Stimulated activated memory B cell treated with anti-CD40 and anti-IgM and Interleukin-4, amounts not matched to agents 10 μg/mL and 1 μg/mL and 100 μg/mL, for 72 hours (primary cell): ENCODE data around the gene PPP2R1B.

Experiments used
- ATAC-seq: fragments of 150-1000 bp; cut with Tn5 transposase; 2 replicates; pipeline ENCODE4 v1.10.0; 2021
- H3K27ac Mint-ChIP-seq: one replicate; pipeline ENCODE4 v1.8.0; 2022; ENCODE audit warnings: mild to moderate bottlenecking, mixed read lengths
- H3K27me3 Mint-ChIP-seq: one replicate; pipeline ENCODE4 v1.8.0; 2022; ENCODE audit warnings: mixed read lengths
- H3K36me3 Mint-ChIP-seq: one replicate; pipeline ENCODE4 v1.8.0; 2022; ENCODE audit warnings: mixed read lengths
- H3K4me1 Mint-ChIP-seq: one replicate; pipeline ENCODE4 v1.8.0; 2022; ENCODE audit warnings: mixed read lengths
- H3K4me3 Mint-ChIP-seq: one replicate; pipeline ENCODE4 v1.8.0; 2022; ENCODE audit warnings: mild to moderate bottlenecking, moderate library complexity, mixed read lengths
- H3K9me3 Mint-ChIP-seq: one replicate; pipeline ENCODE4 v1.8.0; 2022; ENCODE audit warnings: mixed read lengths

Gene PPP2R1B

GRCh38 chr11:111707039-111707690, 59.0 kb downstream of the PPP2R1B start:
- ATAC-seq: no peak
- H3K4me1 Mint-ChIP-seq: no peaks in the 10 kb centered on the region
- H3K27ac Mint-ChIP-seq: no peak overlapping the region
- H3K36me3 Mint-ChIP-seq: peaks cover 66% of the 10 kb centered on the region
- H3K4me3 Mint-ChIP-seq: no peak overlapping the region
- H3K27me3 Mint-ChIP-seq: no peaks in the 10 kb centered on the region
- no peaks in the 10 kb centered on the region for H3K9me3 Mint-ChIP-seq

GRCh38 chr11:111703576-111703975, 62.6 kb downstream of the PPP2R1B start:
- H3K9me3 Mint-ChIP-seq: no peaks in the 10 kb centered on the region

GRCh38 chr11:111702623-111703022, 63.6 kb downstream of the PPP2R1B start:
- H3K36me3 Mint-ChIP-seq: peaks cover 49% of the 10 kb centered on the region
- no peaks in the 10 kb centered on the region for H3K9me3 Mint-ChIP-seq
- no peaks in the 10 kb centered on the region for H3K27me3 Mint-ChIP-seq
- no peak for ATAC-seq
- H3K4me1 Mint-ChIP-seq: peaks cover 2% of the 10 kb centered on the region
- H3K27ac Mint-ChIP-seq: no peak overlapping the region
- H3K4me3 Mint-ChIP-seq: no peak overlapping the region

More at GRCh38 chr11:111703576-111703975, 62.6 kb downstream of the PPP2R1B start:
- Mint-ChIP-seq H3K27me3 (no peaks in the 10 kb centered on the region), H3K27ac (no peak overlapping the region), H3K4me1 (no peaks in the 10 kb centered on the region), H3K4me3 (no peak overlapping the region), H3K36me3 (peaks cover 47% of the 10 kb centered on the region)
- no peak for ATAC-seq

GRCh38 chr11:111700162-111700561, 66.0 kb downstream of the PPP2R1B start:
- Mint-ChIP-seq H3K9me3 (no peaks in the 10 kb centered on the region), H3K36me3 (peaks cover 40% of the 10 kb centered on the region), H3K4me3 (no peak overlapping the region), H3K4me1 (peaks cover 6% of the 10 kb centered on the region), H3K27me3 (no peaks in the 10 kb centered on the region), H3K27ac (no peak overlapping the region)
- no peak for ATAC-seq

GRCh38 chr11:111699579-111700156, 66.5 kb downstream of the PPP2R1B start:
- H3K4me3 Mint-ChIP-seq: no peak overlapping the region
- H3K36me3 Mint-ChIP-seq: peaks cover 39% of the 10 kb centered on the region
- H3K9me3 Mint-ChIP-seq: no peaks in the 10 kb centered on the region
- no peaks in the 10 kb centered on the region for H3K27me3 Mint-ChIP-seq
- ATAC-seq: no peak
- H3K4me1 Mint-ChIP-seq: peaks cover 10% of the 10 kb centered on the region
- no peak overlapping the region for H3K27ac Mint-ChIP-seq

GRCh38 chr11:111698852-111699559, 67.2 kb downstream of the PPP2R1B start:
- H3K4me1 Mint-ChIP-seq: peaks cover 11% of the 10 kb centered on the region
- no peaks in the 10 kb centered on the region for H3K9me3 Mint-ChIP-seq
- peaks cover 34% of the 10 kb centered on the region for H3K36me3 Mint-ChIP-seq
- no peak for ATAC-seq
- no peaks in the 10 kb centered on the region for H3K27me3 Mint-ChIP-seq
- H3K27ac Mint-ChIP-seq: no peak overlapping the region
- no peak overlapping the region for H3K4me3 Mint-ChIP-seq

- no peak overlapping the region for H3K4me3 Mint-ChIP-seq
- no peak for ATAC-seq
- no peak overlapping the region for H3K27ac Mint-ChIP-seq
- H3K9me3 Mint-ChIP-seq: no peaks in the 10 kb centered on the region
- peaks cover 23% of the 10 kb centered on the region for H3K36me3 Mint-ChIP-seq
- H3K4me1 Mint-ChIP-seq: peaks cover 11% of the 10 kb centered on the region
- no peaks in the 10 kb centered on the region for H3K27me3 Mint-ChIP-seq
Measured at GRCh38 chr11:111697933-111698371, 68.2 kb downstream of the PPP2R1B start.

GRCh38 chr11:111696556-111696955, 69.6 kb downstream of the PPP2R1B start:
- H3K4me3 Mint-ChIP-seq: no peak overlapping the region
- no peak for ATAC-seq

GRCh38 chr11:111694851-111695250, 71.3 kb downstream of the PPP2R1B start:
- no peaks in the 10 kb centered on the region for H3K27me3 Mint-ChIP-seq
- H3K4me1 Mint-ChIP-seq: peaks cover 11% of the 10 kb centered on the region
- no peak overlapping the region for H3K27ac Mint-ChIP-seq
- ATAC-seq: peak; percentile 54
- peaks cover 37% of the 10 kb centered on the region for H3K36me3 Mint-ChIP-seq
- H3K9me3 Mint-ChIP-seq: no peaks in the 10 kb centered on the region
- H3K4me3 Mint-ChIP-seq: no peak overlapping the region

More at GRCh38 chr11:111696556-111696955, 69.6 kb downstream of the PPP2R1B start:
- no peaks in the 10 kb centered on the region for H3K9me3 Mint-ChIP-seq
- no peaks in the 10 kb centered on the region for H3K27me3 Mint-ChIP-seq
- peaks cover 23% of the 10 kb centered on the region for H3K36me3 Mint-ChIP-seq
- peaks cover 11% of the 10 kb centered on the region for H3K4me1 Mint-ChIP-seq
- H3K27ac Mint-ChIP-seq: no peak overlapping the region

GRCh38 chr11:111693224-111693937, 72.8 kb downstream of the PPP2R1B start:
- H3K9me3 Mint-ChIP-seq: no peaks in the 10 kb centered on the region
- H3K27me3 Mint-ChIP-seq: no peaks in the 10 kb centered on the region
- H3K4me3 Mint-ChIP-seq: no peak overlapping the region
- peaks cover 50% of the 10 kb centered on the region for H3K36me3 Mint-ChIP-seq
- peaks cover 11% of the 10 kb centered on the region for H3K4me1 Mint-ChIP-seq
- H3K27ac Mint-ChIP-seq: no peak overlapping the region
- no peak for ATAC-seq

GRCh38 chr11:111691741-111692140, 74.4 kb downstream of the PPP2R1B start:
- H3K27me3 Mint-ChIP-seq: no peaks in the 10 kb centered on the region
- no peak overlapping the region for H3K27ac Mint-ChIP-seq
- peaks cover 52% of the 10 kb centered on the region for H3K36me3 Mint-ChIP-seq
- H3K4me3 Mint-ChIP-seq: no peak overlapping the region
- H3K4me1 Mint-ChIP-seq: peaks cover 5% of the 10 kb centered on the region
- no peaks in the 10 kb centered on the region for H3K9me3 Mint-ChIP-seq
- ATAC-seq: no peak

GRCh38 chr11:111691176-111691575, 75.0 kb downstream of the PPP2R1B start:
- H3K27me3 Mint-ChIP-seq: no peaks in the 10 kb centered on the region
- peaks cover 47% of the 10 kb centered on the region for H3K36me3 Mint-ChIP-seq
- no peak overlapping the region for H3K27ac Mint-ChIP-seq
- no peak for ATAC-seq
- H3K9me3 Mint-ChIP-seq: no peaks in the 10 kb centered on the region
- H3K4me3 Mint-ChIP-seq: no peak overlapping the region
- peaks cover 5% of the 10 kb centered on the region for H3K4me1 Mint-ChIP-seq

GRCh38 chr11:111688013-111688412, 78.2 kb downstream of the PPP2R1B start:
- no peaks in the 10 kb centered on the region for H3K4me1 Mint-ChIP-seq
- H3K9me3 Mint-ChIP-seq: no peaks in the 10 kb centered on the region

GRCh38 chr11:111684251-111684650, 81.9 kb downstream of the PPP2R1B start:
- no peak for ATAC-seq
- H3K9me3 Mint-ChIP-seq: no peaks in the 10 kb centered on the region
- no peak overlapping the region for H3K4me3 Mint-ChIP-seq
- peaks cover 22% of the 10 kb centered on the region for H3K36me3 Mint-ChIP-seq
- H3K4me1 Mint-ChIP-seq: no peaks in the 10 kb centered on the region
- no peak overlapping the region for H3K27ac Mint-ChIP-seq
- H3K27me3 Mint-ChIP-seq: no peaks in the 10 kb centered on the region

More at GRCh38 chr11:111688013-111688412, 78.2 kb downstream of the PPP2R1B start:
- Mint-ChIP-seq H3K27me3 (no peaks in the 10 kb centered on the region), H3K36me3 (peaks cover 46% of the 10 kb centered on the region), H3K27ac (no peak overlapping the region), H3K4me3 (no peak overlapping the region)
- ATAC-seq: no peak

GRCh38 chr11:111683806-111684205, 82.4 kb downstream of the PPP2R1B start:
- Mint-ChIP-seq H3K4me3 (no peak overlapping the region), H3K9me3 (no peaks in the 10 kb centered on the region)

More at GRCh38 chr11:111683806-111684205, 82.4 kb downstream of the PPP2R1B start:
- H3K27me3 Mint-ChIP-seq: no peaks in the 10 kb centered on the region
- H3K27ac Mint-ChIP-seq: no peak overlapping the region
- ATAC-seq: no peak
- peaks cover 18% of the 10 kb centered on the region for H3K36me3 Mint-ChIP-seq
- H3K4me1 Mint-ChIP-seq: no peaks in the 10 kb centered on the region
